Neural crest cell (in vitro differentiated cells): ENCODE data around the gene AFAP1. TPM values are rescaled to one million over a fixed set of nuclear protein-coding genes. Genes with fewer than 3 reads are reported as not detected.

Experiments used
- DNase-seq: peaks from one replicate; pipeline ENCODE4 v3.0.0; 2021; ENCODE audit warnings: low read depth, mixed read lengths, low spot score
- H3K27ac Mint-ChIP-seq: one replicate; pipeline ENCODE4 v1.8.0; 2021; ENCODE audit warnings: mild to moderate bottlenecking, mixed read lengths; ENCODE audit not compliant: unreplicated experiment
- H3K27me3 Mint-ChIP-seq: 2 replicates; pipeline ENCODE4 v1.8.0; 2021; ENCODE audit warnings: low read depth, mild to moderate bottlenecking, mixed read lengths
- H3K36me3 Mint-ChIP-seq: 2 replicates; pipeline ENCODE4 v1.8.0; 2021; ENCODE audit warnings: low read depth, mild to moderate bottlenecking, mixed read lengths
- H3K4me1 Mint-ChIP-seq: 2 replicates; pipeline ENCODE4 v1.8.0; 2021; ENCODE audit warnings: mixed read lengths
- H3K4me3 Mint-ChIP-seq: one replicate; pipeline ENCODE4 v1.8.0; 2021; ENCODE audit warnings: mild to moderate bottlenecking, mixed read lengths
- H3K9me3 Mint-ChIP-seq: 2 replicates; pipeline ENCODE4 v1.8.0; 2021; ENCODE audit warnings: mixed read lengths
- total RNA-seq: library from RNA; stranded (reverse); gene quantifications from 2 replicates; pipeline ENCODE4 v1.2.1, GENCODE V29; 2021
- TF ChIP-seq, protein P1 (sequence below): fragments of 200-600 bp; sonication (generic); conservative IDR thresholded peaks from 2 replicates; pipeline ENCODE4 v1.5.0; 2021; ENCODE audit warnings: antibody characterized with exemption, mild to moderate bottlenecking

AFAP1 gene
- total RNA-seq, 1 donor from 2014 or later: 28.1 TPM

DNA sequence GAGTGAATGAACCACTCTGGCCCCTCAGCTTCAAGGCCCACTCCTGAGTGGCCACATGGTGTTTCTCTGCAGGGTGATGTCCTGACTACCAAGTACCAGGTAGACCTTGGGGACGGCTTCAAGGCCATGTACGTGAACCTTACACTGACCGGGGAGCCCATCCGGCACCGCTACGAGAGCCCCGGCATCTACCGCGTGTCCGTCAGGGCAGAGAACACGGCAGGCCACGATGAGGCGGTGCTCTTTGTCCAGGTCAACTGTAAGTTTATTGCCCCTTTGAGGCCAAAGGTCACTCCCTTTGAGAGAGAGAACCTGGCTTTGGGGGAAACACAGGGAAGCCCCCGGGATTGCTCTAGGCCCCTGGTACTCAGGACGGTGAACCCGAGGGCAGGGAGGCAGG is 216.0 kb downstream of the AFAP1 start:
- Mint-ChIP-seq H3K4me3 (no peak overlapping the region), H3K4me1 (peaks cover 4% of the 10 kb centered on the region), H3K27ac (no peak overlapping the region), H3K9me3 (peaks cover 4% of the 10 kb centered on the region), H3K36me3 (no peaks in the 10 kb centered on the region), H3K27me3 (peaks cover 23% of the 10 kb centered on the region)
- TF ChIP-seq, protein P1, sequence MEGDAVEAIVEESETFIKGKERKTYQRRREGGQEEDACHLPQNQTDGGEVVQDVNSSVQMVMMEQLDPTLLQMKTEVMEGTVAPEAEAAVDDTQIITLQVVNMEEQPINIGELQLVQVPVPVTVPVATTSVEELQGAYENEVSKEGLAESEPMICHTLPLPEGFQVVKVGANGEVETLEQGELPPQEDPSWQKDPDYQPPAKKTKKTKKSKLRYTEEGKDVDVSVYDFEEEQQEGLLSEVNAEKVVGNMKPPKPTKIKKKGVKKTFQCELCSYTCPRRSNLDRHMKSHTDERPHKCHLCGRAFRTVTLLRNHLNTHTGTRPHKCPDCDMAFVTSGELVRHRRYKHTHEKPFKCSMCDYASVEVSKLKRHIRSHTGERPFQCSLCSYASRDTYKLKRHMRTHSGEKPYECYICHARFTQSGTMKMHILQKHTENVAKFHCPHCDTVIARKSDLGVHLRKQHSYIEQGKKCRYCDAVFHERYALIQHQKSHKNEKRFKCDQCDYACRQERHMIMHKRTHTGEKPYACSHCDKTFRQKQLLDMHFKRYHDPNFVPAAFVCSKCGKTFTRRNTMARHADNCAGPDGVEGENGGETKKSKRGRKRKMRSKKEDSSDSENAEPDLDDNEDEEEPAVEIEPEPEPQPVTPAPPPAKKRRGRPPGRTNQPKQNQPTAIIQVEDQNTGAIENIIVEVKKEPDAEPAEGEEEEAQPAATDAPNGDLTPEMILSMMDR: no peak
- no peak for DNase-seq

DNA sequence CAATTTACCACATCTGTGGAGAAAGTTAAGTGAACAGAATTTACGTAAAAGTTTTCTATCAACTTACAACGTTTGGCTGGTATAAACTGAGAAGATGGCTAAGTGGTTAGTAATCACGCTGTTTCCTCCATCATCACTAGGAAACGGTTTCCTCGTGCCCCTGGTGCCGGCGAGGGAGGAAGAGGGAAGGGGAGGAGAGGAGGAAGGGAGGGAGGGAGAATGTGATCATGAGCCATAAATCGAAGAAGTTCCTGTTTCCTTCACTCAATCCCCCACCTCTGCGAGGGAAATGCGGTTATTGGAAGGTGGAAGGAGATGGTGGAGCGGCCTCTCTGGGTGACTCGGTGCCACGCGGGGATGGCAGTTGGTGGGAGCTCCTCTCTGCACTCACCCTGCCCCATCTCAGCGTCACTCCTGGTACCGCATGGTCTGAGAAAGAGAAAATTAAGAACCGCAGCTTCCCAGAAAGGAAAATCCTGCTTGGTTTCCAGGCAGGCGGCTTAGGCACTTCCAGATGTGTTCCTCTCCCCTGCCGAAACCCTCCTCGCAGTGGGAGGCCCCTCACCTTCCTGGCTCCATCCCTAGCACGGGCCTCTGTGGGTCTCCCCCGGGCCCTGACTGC is 216.8 kb downstream of the AFAP1 start:
- Mint-ChIP-seq H3K4me3 (no peak overlapping the region), H3K27ac (peak overlapping the region; percentile 57), H3K9me3 (peaks cover 4% of the 10 kb centered on the region), H3K27me3 (peaks cover 29% of the 10 kb centered on the region), H3K4me1 (peaks cover 4% of the 10 kb centered on the region), H3K36me3 (no peaks in the 10 kb centered on the region)
- no peak for DNase-seq
- TF ChIP-seq, protein P1: no peak

DNA sequence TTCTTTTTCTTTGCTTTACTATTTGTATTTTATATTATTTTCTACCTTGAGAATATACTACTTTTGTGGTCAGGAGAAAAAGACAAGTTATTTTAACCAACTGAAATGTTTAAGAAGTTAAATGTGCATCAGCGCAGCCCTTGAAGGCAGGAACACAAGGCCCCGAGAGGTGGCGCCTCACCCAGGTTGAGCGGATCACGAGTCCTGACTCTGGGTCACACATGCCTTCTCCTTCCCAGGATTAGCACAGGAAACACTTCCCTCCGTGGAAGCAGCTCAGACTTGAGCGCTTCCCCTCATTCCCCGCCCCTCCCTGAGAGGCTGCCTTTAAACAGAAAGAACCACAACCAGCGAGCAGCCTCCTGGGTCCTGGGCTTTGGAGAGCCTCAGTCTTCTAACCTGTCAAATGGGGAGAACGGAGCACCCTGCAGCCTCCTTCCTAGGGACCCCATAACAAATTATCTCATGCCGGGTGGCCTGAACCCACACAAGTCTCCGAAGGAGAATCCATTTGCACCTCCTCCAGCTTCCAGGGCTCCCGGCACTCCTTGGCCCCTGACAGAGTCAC is 217.6 kb downstream of the AFAP1 start:
- H3K4me1 Mint-ChIP-seq: peaks cover 4% of the 10 kb centered on the region
- peaks cover 37% of the 10 kb centered on the region for H3K27me3 Mint-ChIP-seq
- no peak overlapping the region for H3K27ac Mint-ChIP-seq
- no peaks in the 10 kb centered on the region for H3K36me3 Mint-ChIP-seq
- peaks cover 4% of the 10 kb centered on the region for H3K9me3 Mint-ChIP-seq
- no peak for DNase-seq
- no peak overlapping the region for H3K4me3 Mint-ChIP-seq
- TF ChIP-seq, protein P1: no peak

DNA sequence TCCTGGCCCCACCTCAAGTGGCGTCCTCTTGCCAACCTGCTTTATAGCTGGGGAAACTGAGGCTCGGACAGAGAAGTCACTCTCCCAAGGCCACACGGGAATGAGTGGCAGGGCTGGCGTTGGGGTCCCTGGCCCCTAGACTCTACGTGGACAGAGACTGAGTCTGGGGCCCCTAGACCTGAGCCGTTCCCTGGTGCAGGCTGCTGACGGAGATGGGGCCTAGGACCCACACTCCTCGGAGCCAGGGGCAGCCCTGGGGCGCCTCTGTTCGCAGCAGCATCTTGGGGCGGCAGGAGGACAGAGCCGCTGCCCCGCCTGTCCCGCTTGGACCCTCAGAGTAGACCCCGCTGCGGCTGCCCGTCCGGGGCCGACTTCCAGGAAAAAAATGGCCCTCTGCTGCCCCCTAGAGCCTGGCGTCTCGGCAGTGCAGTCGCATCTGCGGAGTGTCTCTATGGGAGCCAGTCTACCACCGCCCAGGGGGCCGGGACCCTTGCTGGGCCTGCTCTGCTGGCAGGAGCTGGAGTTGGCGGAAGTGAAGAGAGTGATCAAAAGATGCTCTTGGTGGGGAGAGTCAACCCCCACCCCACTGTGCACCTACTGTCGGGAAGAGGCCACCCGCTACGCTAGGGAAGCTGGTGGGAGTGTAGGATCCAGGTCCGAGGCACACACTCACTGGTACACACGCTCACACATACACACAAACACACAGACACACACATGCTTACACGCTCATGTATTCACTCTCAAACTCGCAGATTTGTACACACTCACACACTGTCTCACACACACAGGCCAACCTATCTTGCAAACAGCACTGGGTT is 220.1 kb downstream of the AFAP1 start:
- TF ChIP-seq, protein P1: peak; percentile 92
- Mint-ChIP-seq H3K9me3 (peaks cover 4% of the 10 kb centered on the region), H3K36me3 (no peaks in the 10 kb centered on the region), H3K4me1 (peaks cover 9% of the 10 kb centered on the region), H3K27me3 (peaks cover 45% of the 10 kb centered on the region), H3K4me3 (no peak overlapping the region), H3K27ac (no peak overlapping the region)
- DNase-seq: peak; percentile 99

DNA sequence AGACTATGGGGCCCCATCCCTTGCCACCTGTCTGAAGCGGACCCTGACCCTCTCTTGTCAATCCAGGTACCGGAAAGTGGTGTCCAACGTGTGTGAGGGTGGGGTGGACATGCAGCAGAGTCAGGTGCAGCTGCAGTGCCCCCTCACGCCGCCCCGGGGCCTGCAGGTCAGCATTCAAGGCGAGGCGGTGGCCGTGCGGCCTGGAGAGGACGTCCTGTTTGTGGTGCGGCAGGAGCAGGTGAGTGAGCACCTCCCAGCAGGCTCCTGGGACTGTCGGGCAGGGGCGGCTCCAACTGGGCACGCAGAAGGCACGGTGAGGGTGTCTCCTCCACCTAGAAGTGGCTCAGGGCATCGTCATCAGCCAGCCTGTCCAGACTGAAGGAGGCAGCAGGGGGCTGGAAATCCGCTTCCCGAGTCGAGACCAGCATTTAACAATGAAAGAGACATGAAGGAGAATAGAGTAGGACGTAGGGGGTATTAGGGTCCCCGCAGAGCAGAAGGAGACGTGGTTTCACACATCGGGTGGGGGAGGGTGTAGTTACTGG is 221.6 kb downstream of the AFAP1 start:
- Mint-ChIP-seq H3K27ac (no peak overlapping the region), H3K4me3 (no peak overlapping the region), H3K36me3 (no peaks in the 10 kb centered on the region), H3K9me3 (no peaks in the 10 kb centered on the region), H3K27me3 (peaks cover 45% of the 10 kb centered on the region), H3K4me1 (peaks cover 9% of the 10 kb centered on the region)
- TF ChIP-seq, protein P1: no peak
- no peak for DNase-seq
